ENCODE measurements around the gene ZNF277. TPM values are rescaled to one million over a fixed set of nuclear protein-coding genes. Genes with fewer than 3 reads are reported as not detected.

The ZNF277 gene
- total and polyA plus RNA-seq, 4 donors: 11.9 to 47.6 (median 24.9) TPM

DNA sequence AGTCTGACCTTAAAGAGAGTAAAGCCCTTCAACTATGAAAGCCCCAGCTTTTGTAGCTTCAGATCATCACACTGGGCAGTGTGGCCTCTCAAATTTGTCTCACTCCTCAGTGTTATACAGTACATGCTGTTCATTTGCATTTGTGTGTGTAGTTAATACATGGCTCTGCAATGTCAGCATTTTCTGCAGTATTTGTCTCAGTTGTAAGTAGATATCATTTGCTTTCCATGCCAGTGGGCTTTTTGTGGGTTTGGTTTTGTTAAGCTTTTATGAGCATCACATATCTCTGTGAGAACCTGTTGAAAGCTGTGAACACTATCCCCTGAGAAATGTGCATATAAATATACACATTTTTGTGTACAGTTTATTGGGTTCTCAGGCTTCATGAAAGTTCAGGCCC is 57.0 kb downstream of the ZNF277 start:
- no peaks in the 10 kb centered on the region for H3K27me3 ChIP-seq (ENCODE audit: control insufficient read depth in 3 of 3, insufficient read depth in 3 of 3, low read length in 2 of 3)
- H3K36me3 ChIP-seq (ENCODE audit: control insufficient read depth in 4 of 4, insufficient read depth in 4 of 4, low read length in 4 of 4): no peaks in the 10 kb centered on the region
- ATAC-seq (ENCODE audit: insufficient read depth, low FRiP score) (no peak), DNase-seq (peak in 2 of 3 donors; percentile 40 to 63)
- TF ChIP-seq, protein P1, sequence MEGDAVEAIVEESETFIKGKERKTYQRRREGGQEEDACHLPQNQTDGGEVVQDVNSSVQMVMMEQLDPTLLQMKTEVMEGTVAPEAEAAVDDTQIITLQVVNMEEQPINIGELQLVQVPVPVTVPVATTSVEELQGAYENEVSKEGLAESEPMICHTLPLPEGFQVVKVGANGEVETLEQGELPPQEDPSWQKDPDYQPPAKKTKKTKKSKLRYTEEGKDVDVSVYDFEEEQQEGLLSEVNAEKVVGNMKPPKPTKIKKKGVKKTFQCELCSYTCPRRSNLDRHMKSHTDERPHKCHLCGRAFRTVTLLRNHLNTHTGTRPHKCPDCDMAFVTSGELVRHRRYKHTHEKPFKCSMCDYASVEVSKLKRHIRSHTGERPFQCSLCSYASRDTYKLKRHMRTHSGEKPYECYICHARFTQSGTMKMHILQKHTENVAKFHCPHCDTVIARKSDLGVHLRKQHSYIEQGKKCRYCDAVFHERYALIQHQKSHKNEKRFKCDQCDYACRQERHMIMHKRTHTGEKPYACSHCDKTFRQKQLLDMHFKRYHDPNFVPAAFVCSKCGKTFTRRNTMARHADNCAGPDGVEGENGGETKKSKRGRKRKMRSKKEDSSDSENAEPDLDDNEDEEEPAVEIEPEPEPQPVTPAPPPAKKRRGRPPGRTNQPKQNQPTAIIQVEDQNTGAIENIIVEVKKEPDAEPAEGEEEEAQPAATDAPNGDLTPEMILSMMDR (IDR thresholded peaks at IDR 0.05; ENCODE audit: control extremely low read depth, extremely low read depth): no peak
- H3K9me3 ChIP-seq (ENCODE audit: control insufficient read depth in 4 of 4, insufficient read depth in 3 of 4, low read length in 3 of 4): no peaks in the 10 kb centered on the region
- H3K4me3 ChIP-seq: no peak overlapping the region
- peak overlapping the region in 1 of 2 donors; percentile 47 for H3K27ac ChIP-seq (ENCODE audit: low read depth in 1 of 2, low read length in 1 of 2)
- H3K4me1 ChIP-seq (ENCODE audit: control insufficient read depth in 5 of 5, insufficient read depth in 5 of 5, low read length in 5 of 5): peaks cover 0 to 19% (median 8%) of the 10 kb centered on the region in 5 donors
- H3K9ac ChIP-seq (ENCODE audit: insufficient read depth in 1 of 2, low read length in 2 of 2): no peak overlapping the region

DNA sequence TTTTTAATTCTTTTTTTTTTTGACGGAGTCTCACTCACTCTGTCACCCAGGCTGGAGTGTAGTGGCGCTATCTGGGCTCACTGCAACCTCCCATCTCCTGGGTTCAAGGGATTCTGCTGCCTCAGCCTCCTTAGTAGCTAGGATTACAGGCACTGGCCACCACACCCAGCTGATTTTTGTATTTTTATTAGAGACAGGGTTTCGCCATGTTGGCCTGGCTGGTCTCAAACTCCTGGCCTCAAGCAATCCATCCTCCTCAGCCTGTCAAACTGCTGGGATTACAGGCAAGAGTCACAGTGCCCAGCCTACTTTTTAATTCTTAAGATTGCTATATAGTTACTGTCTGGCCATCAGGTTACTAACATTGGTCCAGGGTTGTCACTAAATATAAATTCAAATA is 59.6 kb downstream of the ZNF277 start:
- TF ChIP-seq, protein P1 (IDR thresholded peaks at IDR 0.05; ENCODE audit: control extremely low read depth, extremely low read depth): no peak
- peaks cover 0 to 19% (median 8%) of the 10 kb centered on the region in 5 donors for H3K4me1 ChIP-seq (ENCODE audit: control insufficient read depth in 5 of 5, insufficient read depth in 5 of 5, low read length in 5 of 5)
- H3K27me3 ChIP-seq (ENCODE audit: control insufficient read depth in 3 of 3, insufficient read depth in 3 of 3, low read length in 2 of 3): no peaks in the 10 kb centered on the region
- H3K9me3 ChIP-seq (ENCODE audit: control insufficient read depth in 4 of 4, insufficient read depth in 3 of 4, low read length in 3 of 4): no peaks in the 10 kb centered on the region
- ATAC-seq (ENCODE audit: insufficient read depth, low FRiP score): no peak
- H3K4me3 ChIP-seq: no peak overlapping the region
- 90 to 95% methylated on average over 3 of the region's 3 CpGs for WGBS, 2 donors
- no peak overlapping the region for H3K27ac ChIP-seq (ENCODE audit: low read depth in 1 of 2, low read length in 1 of 2)
- H3K9ac ChIP-seq (ENCODE audit: insufficient read depth in 1 of 2, low read length in 2 of 2): no peak overlapping the region
- DNase-seq: no peak
- H3K36me3 ChIP-seq (ENCODE audit: control insufficient read depth in 4 of 4, insufficient read depth in 4 of 4, low read length in 4 of 4): no peaks in the 10 kb centered on the region

DNA sequence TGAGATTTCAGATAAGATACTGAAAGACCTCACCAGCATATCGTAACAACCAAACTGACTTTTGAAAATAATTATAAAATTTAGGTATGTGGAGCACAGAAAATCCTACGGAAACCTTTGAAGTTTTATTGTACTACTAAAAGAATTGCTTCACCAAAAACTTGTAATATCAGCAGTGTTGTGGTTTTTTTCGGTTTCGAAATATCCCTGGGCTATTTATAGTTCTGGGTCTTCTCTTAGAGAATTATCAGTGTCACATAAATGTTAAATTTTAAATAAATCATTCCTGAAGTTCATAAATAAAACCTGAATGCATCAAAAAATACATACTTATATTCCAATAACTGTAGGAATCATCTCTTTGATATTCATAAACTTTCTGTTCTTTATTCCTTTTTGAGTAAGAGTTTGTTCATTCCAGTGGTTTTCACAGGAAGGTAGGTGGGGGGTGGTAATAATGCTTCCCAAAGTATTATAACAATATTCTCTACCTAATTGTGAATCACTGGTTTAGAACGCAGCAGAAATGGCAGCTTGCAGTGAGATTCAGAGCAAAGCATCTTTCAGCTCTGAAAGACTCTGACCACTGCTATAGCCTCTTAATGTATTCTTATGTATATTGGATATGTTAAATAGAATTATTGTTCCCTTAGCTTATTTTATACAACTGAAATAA is 60.2 kb downstream of the ZNF277 start:
- Histone ChIP-seq H3K4me3 (no peak overlapping the region), H3K27ac (ENCODE audit: low read depth in 1 of 2, low read length in 1 of 2) (no peak overlapping the region), H3K36me3 (ENCODE audit: control insufficient read depth in 4 of 4, insufficient read depth in 4 of 4, low read length in 4 of 4) (no peaks in the 10 kb centered on the region), H3K4me1 (ENCODE audit: control insufficient read depth in 5 of 5, insufficient read depth in 5 of 5, low read length in 5 of 5) (peaks cover 0 to 19% (median 8%) of the 10 kb centered on the region in 5 donors), H3K27me3 (ENCODE audit: control insufficient read depth in 3 of 3, insufficient read depth in 3 of 3, low read length in 2 of 3) (no peaks in the 10 kb centered on the region), H3K9ac (ENCODE audit: insufficient read depth in 1 of 2, low read length in 2 of 2) (no peak overlapping the region), H3K9me3 (ENCODE audit: control insufficient read depth in 4 of 4, insufficient read depth in 3 of 4, low read length in 3 of 4) (no peaks in the 10 kb centered on the region)
- 26 to 48% methylated on average over 5 of the region's 5 CpGs for WGBS, 2 donors
- TF ChIP-seq, protein P1 (IDR thresholded peaks at IDR 0.05; ENCODE audit: control extremely low read depth, extremely low read depth): no peak
- ATAC-seq (ENCODE audit: insufficient read depth, low FRiP score) (no peak), DNase-seq (peak in 2 of 3 donors; percentile 46 to 64)

All from lung (tissue), 12 donors.